Motor neuron (in vitro differentiated cells): ENCODE measurements around the gene CTAG1A. TPM values are rescaled to one million over a fixed set of nuclear protein-coding genes. Genes with fewer than 3 reads are reported as not detected.
A peak's percentile ranks its signal among the peaks of the same experiment; 100 is the strongest.
"Not testable (repeated sequence)": the region's sequence is repeated elsewhere in the genome, so short reads cannot be mapped to it uniquely, and the experiment has no call there.

Experiments
- ATAC-seq, 8 experiments: fragments of 200-7000 bp; cut with Tn5 transposase; replicated peaks in 6 of 8; 2 replicates each; pipeline ENCODE4 v1.8.0; 2021; ENCODE audit warnings: mild to moderate bottlenecking in 8 of 8, moderate library complexity in 8 of 8
- H3K27ac ChIP-seq, 2 donors: fragments of 250-450 bp; sonication (Bioruptor Pico); 2 replicates each; pipeline ENCODE4 v1.9.0; 2021; ENCODE audit warnings: antibody characterized with exemption in 2 of 2, mild to moderate bottlenecking in 2 of 2, moderate library complexity in 1 of 2
- H3K4me1 ChIP-seq, 2 donors: fragments of 250-450 bp; sonication (Bioruptor Pico); replicated peaks in 1 of 2; 2 replicates each; pipeline ENCODE4 v1.6.1; 2021; ENCODE audit warnings: antibody characterized with exemption in 2 of 2, mild to moderate bottlenecking in 2 of 2, moderate library complexity in 1 of 2
- H3K4me3 ChIP-seq, 5 donors: fragments of 250-450 bp; sonication (Bioruptor Pico); 2 replicates each; pipeline ENCODE4 v1.9.0; 2021; ENCODE audit warnings: antibody characterized with exemption in 5 of 5, mild to moderate bottlenecking in 5 of 5, moderate library complexity in 4 of 5
- WGBS, 10 experiments: fragments of 450-650 bp; shearing (Covaris generic); methylation state at CpG; one replicate each; pipeline ENCODE4 v1.0.0; 2022; 5-methylcytosine and 5-hydroxymethylcytosine counted together
- in situ Hi-C, 9 experiments: fragments of 400-800 bp; cut with MboI; loops; one replicate each; pipeline ENCODE4 v1.15.0; 2021; ENCODE audit warnings: low sequenced_read_pairs in 9 of 9, low pct_unique_long_range_greater_than_20kb in 2 of 9; ENCODE audit not compliant: unreplicated experiment in 9 of 9
- total RNA-seq, 8 experiments: library from RNA; unstranded; fragments of 300-600 nt; gene quantifications; 2 replicates each; pipeline versions ENCODE4 v1.2.3 to v1.2.4, GENCODE V29; 2022

Gene CTAG1A
- total RNA-seq, 8 experiments from 2014 or later: not detected

DNA sequence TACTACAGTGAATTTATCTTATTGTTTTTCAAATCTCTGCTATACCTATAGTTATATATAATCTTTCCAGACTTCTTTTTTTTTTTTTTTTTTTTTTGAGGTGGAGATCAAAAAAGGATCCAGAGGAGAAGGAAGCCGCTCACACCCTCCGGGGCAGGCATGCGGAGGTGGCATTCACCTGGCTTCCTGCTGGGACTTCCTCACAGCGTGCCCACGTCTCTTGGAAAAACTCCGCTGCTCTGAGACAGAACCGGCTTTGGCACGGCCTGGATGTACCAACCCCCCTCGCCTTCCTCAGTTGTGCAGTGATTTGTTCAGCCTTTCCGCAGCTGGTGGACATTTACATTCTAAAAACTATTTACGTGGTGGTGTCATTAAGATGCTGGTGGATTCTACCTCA lies 23.0 kb downstream of the CTAG1A start:
- H3K4me3 ChIP-seq, in situ Hi-C loops, H3K4me1 ChIP-seq, H3K27ac ChIP-seq, ATAC-seq: not testable (repeated sequence)
- 93 to 100% (median 95%) methylated on average over 3 to 4 of the region's 11 CpGs; no CpG with 5 or more reads in 7 of the 10 experiments for WGBS, 10 experiments

DNA sequence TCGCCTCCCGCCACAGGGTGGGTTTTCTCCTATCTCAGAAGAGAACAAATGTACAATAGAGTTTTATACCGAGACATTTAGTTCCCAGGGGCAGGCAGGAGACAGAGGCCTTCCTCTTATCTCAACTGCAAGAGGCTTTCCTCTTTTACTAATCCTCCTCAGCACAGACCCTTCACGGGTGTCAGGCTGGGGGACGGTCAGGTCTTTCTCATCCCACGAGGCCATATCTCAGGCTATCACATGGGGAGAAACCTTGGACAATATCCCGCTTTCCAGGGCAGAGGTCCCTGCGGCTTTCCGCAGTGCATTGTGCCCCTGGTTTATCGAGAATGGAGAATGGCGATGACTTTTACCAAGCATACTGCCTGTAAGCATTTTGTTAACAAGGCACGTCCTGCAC lies 23.9 kb downstream of the CTAG1A start:
- H3K4me3 ChIP-seq, H3K27ac ChIP-seq, H3K4me1 ChIP-seq, in situ Hi-C loops, ATAC-seq: not testable (repeated sequence)
- 57 to 60% methylated on average over 1 to 5 of the region's 12 CpGs; no CpG with 5 or more reads in 8 of the 10 experiments for WGBS, 10 experiments

DNA sequence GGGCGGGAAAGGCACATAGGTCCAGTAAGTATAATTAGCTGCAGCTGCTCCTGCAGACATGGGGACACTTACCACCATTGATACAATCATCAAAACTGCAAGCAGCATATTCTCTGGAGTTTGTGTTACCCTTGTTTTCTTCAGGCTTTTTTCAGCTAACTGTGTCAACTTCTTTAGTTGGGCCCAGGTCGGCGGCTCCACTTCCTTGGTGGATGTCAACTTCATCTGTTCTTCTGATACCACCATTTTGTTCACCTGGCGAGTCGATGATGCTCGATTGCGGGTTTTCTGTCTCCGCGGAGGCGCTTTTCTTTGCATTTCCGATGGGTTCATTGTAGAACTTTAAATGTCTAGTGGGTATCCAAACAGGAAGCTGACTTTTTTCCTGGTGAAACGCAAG lies 26.2 kb downstream of the CTAG1A start:
- H3K27ac ChIP-seq, H3K4me3 ChIP-seq, ATAC-seq, in situ Hi-C loops, H3K4me1 ChIP-seq: not testable (repeated sequence)
- 42 to 100% (median 89%) methylated on average over 1 to 12 of the region's 12 CpGs; no CpG with 5 or more reads in 3 of the 10 experiments for WGBS, 10 experiments

DNA sequence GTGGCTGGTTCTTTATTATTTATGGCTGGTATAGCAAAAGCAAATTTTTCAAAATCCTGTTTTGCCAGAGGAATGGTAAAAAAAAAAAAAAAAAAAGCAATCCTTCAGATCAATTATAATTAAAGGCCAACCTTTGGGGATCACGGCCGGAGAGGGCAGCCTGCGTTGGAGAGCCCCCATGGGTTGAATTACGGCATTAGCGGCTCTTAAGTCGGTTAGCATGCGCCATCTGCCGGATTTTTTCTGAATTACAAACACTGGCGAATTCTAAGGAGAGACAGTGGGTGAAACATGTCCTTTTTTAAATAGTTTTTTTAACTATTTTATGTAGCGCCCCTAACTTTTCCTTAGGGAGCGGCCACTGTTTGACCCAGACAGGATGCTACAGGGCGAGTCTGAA lies 28.7 kb downstream of the CTAG1A start:
- in situ Hi-C loops, H3K4me3 ChIP-seq, H3K27ac ChIP-seq, H3K4me1 ChIP-seq: not testable (repeated sequence)
- ATAC-seq: peak in 1 of 8 experiments; percentile 52
- WGBS, 10 experiments: no CpG with 5 or more reads among the region's 12 CpGs

DNA sequence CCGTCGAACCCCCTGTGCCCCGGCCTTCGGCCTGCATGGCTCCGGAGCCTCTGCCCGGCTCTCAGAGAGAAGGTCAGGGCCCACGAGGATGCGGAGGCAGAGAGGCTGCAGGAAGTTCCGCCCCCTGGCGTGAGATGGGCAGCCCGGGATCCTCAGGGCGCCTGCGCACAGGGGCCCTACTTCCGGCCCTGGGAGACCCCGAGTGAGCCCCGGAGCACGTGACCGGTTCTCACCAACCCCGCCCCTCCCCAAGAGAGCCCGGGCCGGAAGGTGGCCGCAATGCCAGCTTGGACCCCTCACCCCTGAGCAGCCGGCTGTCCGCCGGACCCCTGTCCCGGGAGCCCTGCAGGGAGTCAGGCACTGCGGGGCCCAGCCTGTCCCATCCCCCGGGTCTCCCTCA lies 34.2 kb downstream of the CTAG1A start, which contains the start of gene CTAG1B:
Gene CTAG1B, minus strand, starts transcription at position 101 of the 400 bp plus-strand sequence. Its CDS starts 64 bp downstream, at position 37.
- H3K27ac ChIP-seq, ATAC-seq, H3K4me3 ChIP-seq, H3K4me1 ChIP-seq, in situ Hi-C loops: not testable (repeated sequence)
- WGBS, 10 experiments: no CpG with 5 or more reads among the region's 28 CpGs

DNA sequence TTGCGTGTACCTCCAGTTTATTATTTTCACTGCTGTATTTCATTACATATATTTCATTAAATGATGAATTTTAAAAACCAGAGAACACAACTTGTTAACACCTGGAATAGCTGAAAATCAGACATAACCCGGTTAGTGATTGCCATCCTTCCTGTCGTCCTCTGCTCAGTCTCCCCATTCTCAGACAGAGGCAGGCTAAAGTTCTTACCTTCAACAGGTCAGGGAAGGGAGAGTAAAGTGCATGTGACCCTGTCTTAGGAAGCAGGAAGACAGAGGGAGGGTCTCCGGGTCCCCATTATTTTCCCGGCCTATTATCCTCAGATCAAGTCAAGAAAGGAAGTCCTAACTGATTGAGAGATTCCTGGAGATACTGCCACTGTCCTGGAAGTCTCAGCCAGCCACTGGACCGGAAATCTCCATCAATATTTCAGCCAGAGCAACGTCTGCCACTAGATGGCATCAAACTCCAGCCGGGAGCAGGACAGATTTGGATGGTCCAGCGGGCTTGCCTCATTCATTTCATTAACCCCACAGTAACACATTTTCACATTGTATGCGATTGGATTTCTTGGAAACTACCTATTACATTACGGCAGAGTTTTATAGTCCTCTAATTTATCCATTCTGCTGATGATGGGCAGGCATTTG lies 36.0 kb downstream of the CTAG1A start:
- H3K27ac ChIP-seq, H3K4me3 ChIP-seq, in situ Hi-C loops, H3K4me1 ChIP-seq: not testable (repeated sequence)
- WGBS, 10 experiments: no CpG with 5 or more reads among the region's 11 CpGs
- ATAC-seq: peak in 6 of 8 experiments; percentile 31 to 94 (median 74)

DNA sequence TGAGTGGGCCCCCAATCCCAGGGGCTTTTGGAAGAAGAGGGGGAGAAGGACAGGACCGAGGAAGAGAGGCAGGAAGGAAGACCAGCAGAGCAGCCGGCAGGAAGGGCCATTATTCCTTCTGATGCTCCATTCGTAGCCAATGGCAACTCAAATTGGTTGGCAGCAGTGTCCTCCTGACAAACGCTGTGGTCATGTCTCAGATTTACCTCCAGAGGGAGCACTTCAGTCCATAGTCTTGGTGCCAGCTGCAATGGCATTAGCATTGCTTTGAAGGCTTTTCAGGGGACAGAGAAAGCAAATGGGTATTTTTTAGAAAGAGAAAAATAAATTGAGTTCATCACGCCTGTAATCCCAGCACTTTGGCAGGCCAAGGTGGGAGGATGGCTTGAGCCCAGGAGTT lies 44.0 kb downstream of the CTAG1A start:
- H3K4me1 ChIP-seq, H3K27ac ChIP-seq, in situ Hi-C loops, H3K4me3 ChIP-seq: not testable (repeated sequence)
- WGBS, 10 experiments: no CpG with 5 or more reads among the region's 5 CpGs
- peak in 5 of 8 experiments; percentile 27 to 84 (median 69) for ATAC-seq

DNA sequence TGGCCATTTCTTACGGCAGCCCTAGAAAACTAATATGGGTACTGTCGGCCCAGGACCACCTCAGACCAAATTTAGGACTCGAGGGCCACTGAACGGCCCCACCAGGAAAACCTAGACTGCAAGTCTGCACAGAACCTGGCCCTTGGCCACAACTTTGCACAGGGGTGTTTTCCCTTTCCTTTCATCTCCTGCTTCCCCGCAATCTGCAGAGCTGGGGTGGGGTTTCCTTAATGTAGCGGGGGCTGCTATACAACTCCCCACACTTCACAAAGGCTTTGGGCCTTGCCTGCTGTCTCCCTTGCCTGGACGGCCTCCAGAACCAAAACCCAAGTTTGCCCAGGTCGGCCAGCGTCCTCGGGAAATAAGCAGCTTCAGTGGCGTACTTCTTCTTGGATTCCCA lies 46.0 kb downstream of the CTAG1A start:
- ATAC-seq, in situ Hi-C loops, H3K4me3 ChIP-seq, H3K4me1 ChIP-seq, H3K27ac ChIP-seq: not testable (repeated sequence)
- WGBS, 10 experiments: no CpG with 5 or more reads among the region's 11 CpGs

DNA sequence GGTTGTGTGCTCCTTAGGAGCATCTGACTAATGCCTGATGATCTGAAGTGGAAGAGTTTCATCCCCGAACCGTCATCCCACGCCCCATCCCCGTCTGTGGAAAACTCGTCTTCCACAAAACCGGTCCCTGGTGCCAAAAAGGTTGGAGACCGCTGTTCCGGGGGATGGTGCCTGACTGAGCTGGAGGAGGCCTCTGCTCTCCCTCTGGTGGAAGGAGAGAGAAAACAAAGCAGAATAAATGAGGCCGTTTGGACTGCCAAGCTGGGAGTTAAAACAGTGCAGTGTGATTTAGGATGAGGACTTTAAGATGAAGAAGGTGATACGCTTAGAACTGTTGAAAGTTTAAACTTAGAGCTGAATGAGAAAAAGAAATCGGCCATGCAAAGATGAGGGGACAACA lies 48.7 kb downstream of the CTAG1A start:
- peak in 6 of 8 experiments; percentile 16 to 77 (median 38) for ATAC-seq
- H3K4me1 ChIP-seq, in situ Hi-C loops, H3K27ac ChIP-seq, H3K4me3 ChIP-seq: not testable (repeated sequence)
- no CpG with 5 or more reads among the region's 11 CpGs for WGBS, 10 experiments

Other genes with a start within 250 kb of the CTAG1A start
- 100 to 1,000 TPM; 108 to 602 (median 190) TPM for gene FLNA, start 210.5 kb upstream of the CTAG1A start, total RNA-seq
- 10 to 100 TPM; 31.6 to 96.1 (median 64.8) TPM for gene EMD, start 205.8 kb upstream of the CTAG1A start, total RNA-seq
- 1,000 to 10,000 TPM; 1,839 to 5,261 (median 3,045) TPM for gene RPL10, start 186.8 kb upstream of the CTAG1A start, total RNA-seq
- gene DNASE1L1, start 175.9 kb upstream of the CTAG1A start, total RNA-seq: 10 to 100 TPM in 5 of 8 experiments, 1 to 10 TPM in 3; 7.4 to 29.2 (median 10.9) TPM
- gene TAFAZZIN, start 173.6 kb upstream of the CTAG1A start, total RNA-seq: 10 to 100 TPM in 7 of 8 experiments, 1 to 10 TPM in 1; 9.9 to 29.3 (median 16.6) TPM
- 100 to 1,000 TPM in 2 of 8 experiments, 10 to 100 TPM in 6; 67.6 to 164 (median 78.9) TPM for gene ATP6AP1, start 156.5 kb upstream of the CTAG1A start, total RNA-seq
- gene GDI1, start 148.0 kb upstream of the CTAG1A start, total RNA-seq: 100 to 1,000 TPM in 6 of 8 experiments, 10 to 100 TPM in 2; 59.0 to 379 (median 254) TPM
- gene FAM50A, start 141.0 kb upstream of the CTAG1A start, total RNA-seq: 100 to 1,000 TPM in 1 of 8 experiments, 10 to 100 TPM in 7; 52.4 to 127 (median 74.5) TPM
- gene PLXNA3, start 126.9 kb upstream of the CTAG1A start, total RNA-seq: 10 to 100 TPM in 7 of 8 experiments, 1 to 10 TPM in 1; 8.6 to 38.0 (median 22.3) TPM
- gene LAGE3, start 105.9 kb upstream of the CTAG1A start, total RNA-seq: 10 to 100 TPM; 22.7 to 58.2 (median 33.9) TPM
- gene UBL4A, start 98.5 kb upstream of the CTAG1A start, total RNA-seq: 10 to 100 TPM; 25.0 to 43.9 (median 30.1) TPM
- gene SLC10A3, start 94.5 kb upstream of the CTAG1A start, total RNA-seq: 10 to 100 TPM in 3 of 8 experiments, 1 to 10 TPM in 5; 5.2 to 20.3 (median 9.8) TPM
- gene FAM3A, start 68.9 kb upstream of the CTAG1A start, total RNA-seq: 10 to 100 TPM; 18.2 to 36.6 (median 22.6) TPM
- gene G6PD, start 38.3 kb upstream of the CTAG1A start, total RNA-seq: 100 to 1,000 TPM in 3 of 8 experiments, 10 to 100 TPM in 5; 16.7 to 163 (median 27.6) TPM
- gene IKBKG, start 37.5 kb upstream of the CTAG1A start, total RNA-seq: 10 to 100 TPM in 5 of 8 experiments, 1 to 10 TPM in 3; 5.4 to 22.9 (median 10.8) TPM
- gene CTAG1B, start 34.1 kb downstream of the CTAG1A start, total RNA-seq: not detected
- gene CTAG2, start 68.4 kb downstream of the CTAG1A start, total RNA-seq: under 1 TPM in 1 of 8 experiments, not detected in 7; 0.38 TPM
- gene GAB3, start 165.9 kb downstream of the CTAG1A start, total RNA-seq: 10 to 100 TPM in 2 of 8 experiments, 1 to 10 TPM in 1, under 1 TPM in 3, not detected in 2; 0.38 to 13.8 (median 2.1) TPM
- gene DKC1, start 177.7 kb downstream of the CTAG1A start, total RNA-seq: 100 to 1,000 TPM in 1 of 8 experiments, 10 to 100 TPM in 7; 19.0 to 120 (median 36.1) TPM
- gene MPP1, start 220.4 kb downstream of the CTAG1A start, total RNA-seq: 10 to 100 TPM in 3 of 8 experiments, 1 to 10 TPM in 5; 3.9 to 12.4 (median 8.6) TPM
- gene SMIM9, start 249.5 kb downstream of the CTAG1A start, total RNA-seq: not detected